Measurements from ENCODE around the gene LHX1. TPM values are rescaled to one million over a fixed set of nuclear protein-coding genes. Genes with fewer than 3 reads are reported as not detected.

Gene LHX1
- total RNA-seq, 2 donors from 2014 or later, result not detected

DNA sequence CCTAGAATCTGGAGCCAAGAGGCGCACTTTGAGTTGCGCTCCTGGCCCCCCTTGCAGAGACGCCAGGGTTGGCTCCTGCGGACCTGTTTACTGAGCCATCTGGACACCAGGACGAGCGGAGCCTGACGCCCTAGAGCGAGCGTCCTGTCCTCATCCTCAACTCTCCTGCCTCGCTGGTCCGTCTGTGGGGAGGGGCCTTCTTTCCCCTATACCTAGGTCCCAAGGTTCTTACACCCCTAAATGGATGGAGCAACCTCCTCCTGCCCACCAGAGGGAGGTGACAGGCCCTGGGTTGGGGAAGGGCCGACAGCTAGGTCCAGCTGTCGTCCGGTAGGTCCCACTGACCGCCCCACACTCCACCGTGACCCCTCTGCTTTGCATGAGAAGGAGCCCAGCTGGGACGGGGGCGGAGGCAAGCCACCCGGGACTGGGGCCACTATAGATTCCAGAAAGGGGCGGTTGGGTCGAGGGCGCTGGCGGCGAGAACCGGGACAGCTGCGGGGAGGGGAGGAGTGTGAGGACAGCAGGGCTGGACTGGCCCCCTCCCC is 3.1 kb upstream of the LHX1 start:
- TF ChIP-seq, protein P1, sequence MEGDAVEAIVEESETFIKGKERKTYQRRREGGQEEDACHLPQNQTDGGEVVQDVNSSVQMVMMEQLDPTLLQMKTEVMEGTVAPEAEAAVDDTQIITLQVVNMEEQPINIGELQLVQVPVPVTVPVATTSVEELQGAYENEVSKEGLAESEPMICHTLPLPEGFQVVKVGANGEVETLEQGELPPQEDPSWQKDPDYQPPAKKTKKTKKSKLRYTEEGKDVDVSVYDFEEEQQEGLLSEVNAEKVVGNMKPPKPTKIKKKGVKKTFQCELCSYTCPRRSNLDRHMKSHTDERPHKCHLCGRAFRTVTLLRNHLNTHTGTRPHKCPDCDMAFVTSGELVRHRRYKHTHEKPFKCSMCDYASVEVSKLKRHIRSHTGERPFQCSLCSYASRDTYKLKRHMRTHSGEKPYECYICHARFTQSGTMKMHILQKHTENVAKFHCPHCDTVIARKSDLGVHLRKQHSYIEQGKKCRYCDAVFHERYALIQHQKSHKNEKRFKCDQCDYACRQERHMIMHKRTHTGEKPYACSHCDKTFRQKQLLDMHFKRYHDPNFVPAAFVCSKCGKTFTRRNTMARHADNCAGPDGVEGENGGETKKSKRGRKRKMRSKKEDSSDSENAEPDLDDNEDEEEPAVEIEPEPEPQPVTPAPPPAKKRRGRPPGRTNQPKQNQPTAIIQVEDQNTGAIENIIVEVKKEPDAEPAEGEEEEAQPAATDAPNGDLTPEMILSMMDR (IDR thresholded peaks at IDR 0.05), result no peak
- Histone ChIP-seq H3K27me3 (peaks cover 99% of the 10 kb centered on the region), H3K27ac (no peak overlapping the region), H3K9ac (ENCODE audit: low read depth in 2 of 2, low read length in 2 of 2) (no peak overlapping the region), H3K36me3 (no peaks in the 10 kb centered on the region), H3K4me1 (peaks cover 48% of the 10 kb centered on the region), H3K9me3 (no peaks in the 10 kb centered on the region), H3K4me3 (no peak overlapping the region)
- intact Hi-C loops (cut with DNase I), result no loop called here
- DNase-seq, result no peak

- intact Hi-C loops (cut with DNase I), result no loop called here
- no peak for DNase-seq
- TF ChIP-seq, protein P1 (IDR thresholded peaks at IDR 0.05), result no peak
- H3K36me3 ChIP-seq, result no peaks in the 10 kb centered on the region
- H3K27me3 ChIP-seq, result peaks cover 99% of the 10 kb centered on the region
- H3K9me3 ChIP-seq, result no peaks in the 10 kb centered on the region
- H3K4me1 ChIP-seq, result peaks cover 48% of the 10 kb centered on the region
- no peak overlapping the region for H3K9ac ChIP-seq (ENCODE audit: low read depth in 2 of 2, low read length in 2 of 2)
- H3K27ac ChIP-seq, result no peak overlapping the region
- H3K4me3 ChIP-seq, result no peak overlapping the region
Measured at GRCh38 chr17:36934692-36935630, 2.3 kb upstream of the LHX1 start.

DNA sequence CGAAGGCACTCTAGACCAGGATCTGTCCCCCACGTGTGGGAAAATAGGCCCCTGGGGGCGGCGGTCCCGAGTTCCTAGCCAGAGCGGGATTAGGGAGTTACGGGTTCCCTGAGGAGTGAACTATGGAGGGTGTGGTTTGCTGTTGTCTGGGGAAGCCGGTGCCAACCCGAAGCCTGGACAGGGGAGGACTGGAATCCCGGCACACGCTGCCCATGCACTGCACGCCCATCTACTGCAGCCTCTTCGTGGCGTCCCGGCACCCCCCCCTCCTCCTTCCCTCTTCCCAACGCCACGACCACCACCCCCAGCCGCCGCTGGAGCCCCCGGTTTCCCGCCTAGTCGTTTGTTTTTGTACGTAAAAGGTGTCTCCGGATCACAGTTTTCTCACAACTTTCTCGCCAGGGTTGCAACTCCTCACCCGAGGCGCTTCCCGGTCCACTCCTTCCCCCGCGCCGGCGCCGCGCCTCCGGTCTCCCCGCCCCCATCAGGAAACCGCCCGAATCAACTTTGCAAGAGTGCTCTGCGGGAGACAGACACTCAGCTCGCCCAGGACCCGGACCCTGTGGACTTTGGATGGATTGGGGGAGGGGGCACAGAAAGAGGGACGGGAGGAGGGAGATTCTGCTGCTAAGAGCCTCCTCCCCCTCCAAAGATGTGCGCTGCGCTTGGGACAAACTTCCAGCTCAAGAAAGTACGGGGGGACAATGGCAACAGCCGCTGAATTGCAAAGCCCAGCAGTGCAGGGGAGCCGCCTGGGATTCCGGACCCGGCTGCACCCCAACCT is 1.4 kb upstream of the LHX1 start:
- H3K9me3 ChIP-seq, result no peaks in the 10 kb centered on the region
- H3K4me3 ChIP-seq, result peak overlapping the region; percentile 17
- H3K9ac ChIP-seq (ENCODE audit: low read depth in 2 of 2, low read length in 2 of 2), result no peak overlapping the region
- H3K4me1 ChIP-seq, result peaks cover 48% of the 10 kb centered on the region
- intact Hi-C loops (cut with DNase I), result no loop called here
- TF ChIP-seq, protein P1 (IDR thresholded peaks at IDR 0.05), result no peak
- DNase-seq, result no peak
- no peaks in the 10 kb centered on the region for H3K36me3 ChIP-seq
- H3K27me3 ChIP-seq, result peaks cover 99% of the 10 kb centered on the region
- no peak overlapping the region for H3K27ac ChIP-seq

GRCh38 chr17:36936455-36937000 is 747 bp upstream of the LHX1 start:
- TF ChIP-seq, protein P1 (IDR thresholded peaks at IDR 0.05), result no peak
- H3K9ac ChIP-seq (ENCODE audit: low read depth in 2 of 2, low read length in 2 of 2), result no peak overlapping the region
- H3K36me3 ChIP-seq, result no peaks in the 10 kb centered on the region
- intact Hi-C loops (cut with DNase I), result no loop called here
- no peaks in the 10 kb centered on the region for H3K9me3 ChIP-seq
- peaks cover 99% of the 10 kb centered on the region for H3K27me3 ChIP-seq
- DNase-seq, result no peak
- H3K4me3 ChIP-seq, result peak overlapping the region; percentile 17
- no peak overlapping the region for H3K27ac ChIP-seq
- H3K4me1 ChIP-seq, result peaks cover 48% of the 10 kb centered on the region

DNA sequence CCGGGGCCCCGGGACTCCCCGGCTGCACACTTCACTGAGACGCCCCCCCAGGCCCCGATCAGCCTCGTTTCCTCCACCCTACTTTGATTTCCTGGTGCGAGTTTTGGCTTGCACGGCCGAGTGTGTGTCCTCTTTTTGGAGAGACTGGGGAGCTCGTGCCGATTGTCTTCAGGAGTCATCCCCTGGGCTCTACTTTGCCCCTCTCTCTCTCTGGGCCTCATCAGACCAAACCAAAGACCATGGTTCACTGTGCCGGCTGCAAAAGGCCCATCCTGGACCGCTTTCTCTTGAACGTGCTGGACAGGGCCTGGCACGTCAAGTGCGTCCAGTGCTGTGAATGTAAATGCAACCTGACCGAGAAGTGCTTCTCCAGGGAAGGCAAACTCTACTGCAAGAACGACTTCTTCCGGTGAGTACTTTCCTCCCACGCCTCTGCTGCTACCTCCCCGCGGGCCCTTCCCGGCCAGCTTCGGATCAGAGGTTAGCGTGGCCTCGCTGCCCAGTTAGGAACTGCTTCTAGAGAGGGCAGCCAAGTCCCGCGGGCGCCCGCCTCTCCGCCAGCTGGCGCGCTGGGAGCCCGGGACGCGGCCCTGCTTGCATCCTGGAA is 787 bp downstream of the LHX1 start:
- no peak overlapping the region for H3K27ac ChIP-seq
- no peaks in the 10 kb centered on the region for H3K36me3 ChIP-seq
- peaks cover 43% of the 10 kb centered on the region for H3K4me1 ChIP-seq
- no peak overlapping the region for H3K9ac ChIP-seq (ENCODE audit: low read depth in 2 of 2, low read length in 2 of 2)
- intact Hi-C loops (cut with DNase I), result no loop called here
- H3K4me3 ChIP-seq, result no peak overlapping the region
- H3K27me3 ChIP-seq, result peaks cover 100% of the 10 kb centered on the region
- no peaks in the 10 kb centered on the region for H3K9me3 ChIP-seq
- no peak for DNase-seq
- TF ChIP-seq, protein P1 (IDR thresholded peaks at IDR 0.05), result no peak

Measured in colonic mucosa (tissue), 4 donors.